Stimulated activated naive CD4-positive, alpha-beta T cell treated with Interleukin-2 at 50 U/mL for 16 hours (primary cell): Measurements from ENCODE around the gene PRCC.
A peak's percentile ranks its signal among the peaks of the same experiment; 100 is the strongest.
"Not testable (repeated sequence)": the region's sequence is repeated elsewhere in the genome, so short reads cannot be mapped to it uniquely, and the experiment has no call there.

Experiments used
- DNase-seq: peaks from one replicate; lab custom pipeline; 2025; lab: John Stamatoyannopoulos, UW

The PRCC gene

GRCh38 chr1:156760796-156761104 lies 6.6 kb upstream of the PRCC start:
- no peak for DNase-seq

- not testable (repeated sequence) for DNase-seq
Observed at GRCh38 chr1:156765136-156765535, 2.2 kb upstream of the PRCC start.

- no peak for DNase-seq
Observed at GRCh38 chr1:156765666-156766065, 1.7 kb upstream of the PRCC start.

- DNase-seq = no peak
Observed at GRCh38 chr1:156766298-156767100, 836 bp upstream of the PRCC start.

- peak; percentile 44 for DNase-seq
Observed at GRCh38 chr1:156767879-156768604, 707 bp downstream of the PRCC start.

GRCh38 chr1:156768610-156769295 lies 1.4 kb downstream of the PRCC start:
- DNase-seq = no peak

- no peak for DNase-seq
Observed at GRCh38 chr1:156772222-156772621, 4.9 kb downstream of the PRCC start.

GRCh38 chr1:156772728-156773497 lies 5.6 kb downstream of the PRCC start:
- DNase-seq = no peak

- no peak for DNase-seq
Observed at GRCh38 chr1:156773607-156774006, 6.3 kb downstream of the PRCC start.

GRCh38 chr1:156775799-156776198 lies 8.5 kb downstream of the PRCC start:
- DNase-seq = no peak

- no peak for DNase-seq
Observed at GRCh38 chr1:156776942-156777341, 9.6 kb downstream of the PRCC start.

GRCh38 chr1:156777573-156777972 lies 10.2 kb downstream of the PRCC start:
- no peak for DNase-seq

GRCh38 chr1:156781585-156782186 lies 14.4 kb downstream of the PRCC start:
- no peak for DNase-seq

- DNase-seq = no peak
Observed at GRCh38 chr1:156785458-156785857, 18.1 kb downstream of the PRCC start.

- no peak for DNase-seq
Observed at GRCh38 chr1:156786640-156787039, 19.3 kb downstream of the PRCC start.

- DNase-seq = no peak
Observed at GRCh38 chr1:156788136-156788535, 20.8 kb downstream of the PRCC start.

- no peak for DNase-seq
Observed at GRCh38 chr1:156789621-156790318, 22.4 kb downstream of the PRCC start.

GRCh38 chr1:156794506-156795373 lies 27.4 kb downstream of the PRCC start:
- no peak for DNase-seq

- DNase-seq = no peak
Observed at GRCh38 chr1:156795374-156795733, 28.0 kb downstream of the PRCC start.

GRCh38 chr1:156795787-156796186 lies 28.5 kb downstream of the PRCC start:
- no peak for DNase-seq
